GM12891 (cell line): Measurements from ENCODE around the gene PHOSPHO1.

Source experiments
- POLR2A ChIP-seq: IDR thresholded peaks from 2 replicates; pipeline ENCODE4 v1.6.1; 2011; ENCODE audit warnings: low read depth, low read length, control low read depth
- POLR2AphosphoS5 ChIP-seq: IDR thresholded peaks from 2 replicates; pipeline ENCODE4 v1.6.1; 2011; ENCODE audit warnings: low read depth, low read length, control low read depth
- POU2F2 ChIP-seq: IDR thresholded peaks from 2 replicates; pipeline ENCODE4 v1.6.1; 2011; ENCODE audit warnings: low read depth, mild to moderate bottlenecking, control low read depth, low read length, moderate library complexity
- SPI1 ChIP-seq: IDR thresholded peaks from 2 replicates; pipeline ENCODE4 v1.6.1; 2011; ENCODE audit warnings: low read depth, low read length, control low read depth
- TAF1 ChIP-seq: IDR thresholded peaks from 2 replicates; pipeline ENCODE4 v1.6.1; 2011; ENCODE audit warnings: low read depth, low read length, control low read depth

DNA sequence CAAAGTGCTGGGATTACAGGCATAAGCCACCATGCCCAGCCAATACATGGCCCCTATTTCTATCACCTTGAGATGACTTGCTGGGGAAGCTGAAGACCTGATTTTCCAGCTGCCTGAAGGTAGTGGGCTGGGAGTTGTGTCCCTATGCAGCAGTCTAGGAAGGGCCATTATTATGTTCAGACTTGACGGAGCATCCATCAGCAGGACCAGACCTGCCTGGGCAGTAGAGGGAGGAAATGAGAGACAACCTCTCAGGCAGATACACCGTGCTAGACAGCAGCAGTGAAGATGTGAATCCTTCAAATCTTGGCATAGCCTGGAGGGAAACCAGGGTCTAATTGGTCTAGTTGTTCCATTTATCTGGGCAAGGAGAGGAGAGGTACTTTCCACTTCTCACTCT, 35.6 kb upstream of the PHOSPHO1 start:
- TF ChIP-seq POLR2AphosphoS5 (no peak), TAF1 (no peak), POLR2A (no peak), POU2F2 (no peak), SPI1 (no peak)
